GM23248 (cell line): ENCODE data around the gene LATS2.

Source experiments
- EZH2 ChIP-seq: fragments of 200-600 bp; sonication (generic); IDR thresholded peaks from 2 replicates; pipeline ENCODE4 v1.6.1; 2018; ENCODE audit warnings: antibody characterized with exemption, mild to moderate bottlenecking; ENCODE audit not compliant: insufficient read depth, poor library complexity, severe bottlenecking
- EZH2phosphoT487 ChIP-seq: fragments of 200-600 bp; sonication (generic); IDR thresholded peaks from 2 replicates; pipeline ENCODE4 v1.6.1; 2018; ENCODE audit warnings: antibody characterized with exemption, moderate library complexity, mild to moderate bottlenecking, low read depth; ENCODE audit not compliant: insufficient read depth

DNA sequence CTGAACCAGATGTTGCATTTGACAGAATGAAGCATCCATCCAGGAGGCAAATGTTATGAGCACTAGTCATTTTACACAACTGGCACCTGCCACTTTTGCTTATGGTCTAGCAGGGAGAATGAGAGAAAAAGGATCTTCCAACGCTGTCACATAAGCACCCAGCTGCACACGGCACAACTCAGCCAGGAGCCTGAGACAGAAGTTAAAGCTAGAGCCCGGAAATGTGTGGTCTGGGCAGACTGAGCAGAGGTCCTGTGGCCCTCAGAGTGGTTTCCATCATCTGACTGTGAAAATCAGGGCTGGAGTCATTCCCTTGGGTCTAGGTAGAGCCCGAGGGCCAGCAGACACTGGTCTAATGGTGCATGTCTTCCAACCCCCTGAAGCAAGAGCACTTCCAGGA, 80.5 kb downstream of the LATS2 start:
- no peak for TF ChIP-seq EZH2
- no peak for TF ChIP-seq EZH2phosphoT487
